ENCODE measurements around the gene DAND5. TPM values are rescaled to one million over a fixed set of nuclear protein-coding genes. Genes with fewer than 3 reads are reported as not detected.

Gene DAND5
- total and polyA plus RNA-seq, 2 of the 13 experiments (the other 11 are each of a cell fraction or from before 2014, with no cell fraction given) = 0.04 TPM; not detected in 1

DNA sequence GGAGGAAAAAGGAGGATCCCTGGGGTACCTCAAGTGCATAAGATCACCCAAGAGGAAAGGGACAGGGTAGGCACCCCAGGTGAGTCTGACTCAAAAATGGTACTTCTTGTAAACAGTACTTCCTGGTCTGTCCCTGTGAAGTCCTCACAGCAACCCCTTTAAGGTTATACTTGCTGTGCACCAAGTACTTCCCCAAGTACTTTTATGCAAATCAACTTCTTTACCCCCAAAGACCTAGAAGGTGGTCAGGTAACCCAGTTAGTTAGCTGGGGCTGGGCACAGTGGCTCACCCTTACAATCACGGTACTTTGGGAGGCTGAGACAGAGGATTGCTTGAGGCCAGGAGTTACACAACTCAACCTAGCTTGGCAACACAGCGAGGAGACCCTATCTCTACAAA lies 28.5 kb upstream of the DAND5 start:
- in situ Hi-C loops (cut with HindIII; ENCODE audit: extremely low pct_ligation_motif_present, low pct_unique_long_range_greater_than_20kb) (no loop called here), intact Hi-C loops (cut with micrococcal nuclease; ENCODE audit: unreplicated experiment) (no loop called here)
- ChIA-PET POLR2A (no interaction called here), CTCF (ENCODE audit: low intra/inter-chr PET ratio, low total read pairs) (no interaction called here)
- no peak for FAIRE-seq
- 0 out of 4 replicates have a peak, but pooled peaks of 1 of the 2 experiments have one; percentile 16 for TF ChIP-seq POLR2A (IDR thresholded peaks at IDR 0.05; ENCODE audit: insufficient read depth in 1 of 2, low read depth in 2 of 2, low read length in 2 of 2)
- TF ChIP-seq, protein P1, sequence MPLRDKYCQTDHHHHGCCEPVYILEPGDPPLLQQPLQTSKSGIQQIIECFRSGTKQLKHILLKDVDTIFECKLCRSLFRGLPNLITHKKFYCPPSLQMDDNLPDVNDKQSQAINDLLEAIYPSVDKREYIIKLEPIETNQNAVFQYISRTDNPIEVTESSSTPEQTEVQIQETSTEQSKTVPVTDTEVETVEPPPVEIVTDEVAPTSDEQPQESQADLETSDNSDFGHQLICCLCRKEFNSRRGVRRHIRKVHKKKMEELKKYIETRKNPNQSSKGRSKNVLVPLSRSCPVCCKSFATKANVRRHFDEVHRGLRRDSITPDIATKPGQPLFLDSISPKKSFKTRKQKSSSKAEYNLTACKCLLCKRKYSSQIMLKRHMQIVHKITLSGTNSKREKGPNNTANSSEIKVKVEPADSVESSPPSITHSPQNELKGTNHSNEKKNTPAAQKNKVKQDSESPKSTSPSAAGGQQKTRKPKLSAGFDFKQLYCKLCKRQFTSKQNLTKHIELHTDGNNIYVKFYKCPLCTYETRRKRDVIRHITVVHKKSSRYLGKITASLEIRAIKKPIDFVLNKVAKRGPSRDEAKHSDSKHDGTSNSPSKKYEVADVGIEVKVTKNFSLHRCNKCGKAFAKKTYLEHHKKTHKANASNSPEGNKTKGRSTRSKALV (CRISPR knock-in tag; IDR thresholded peaks at IDR 0.05) = no peak
- Histone ChIP-seq H3K27me3 (ENCODE audit: control insufficient read depth in 1 of 2, insufficient read depth in 2 of 2, low read length in 2 of 2) (peaks cover 0 to 5% of the 10 kb centered on the region in 2 experiments; a peak in 1 of 5 replicates), H3K9me3 (ENCODE audit: low read length) (no peaks in the 10 kb centered on the region), H2AFZ (ENCODE audit: low read length) (no peak overlapping the region), H3K9ac (ENCODE audit: insufficient read depth, low read depth, low read length) (peak overlapping the region; percentile 99; the same call in 1 of the 2 replicates), H3K79me2 (ENCODE audit: insufficient read depth, low read length) (peaks cover 31% of the 10 kb centered on the region), H3K36me3 (replicated peaks in 1 of 2; ENCODE audit: control insufficient read depth in 1 of 2, insufficient read depth in 2 of 2, low read length in 2 of 2) (peaks cover 13 to 43% of the 10 kb centered on the region in 2 experiments), H4K20me1 (ENCODE audit: insufficient read depth, low read length) (peaks cover 13% of the 10 kb centered on the region), H3K4me3 (replicated peaks in 1 of 3; ENCODE audit: insufficient read depth in 1 of 3, low read depth in 2 of 3, low read length in 3 of 3) (peak overlapping the region in 1 of 3 experiments; percentile 97; a peak in 1 of 6 replicates), H3K27ac (ENCODE audit: extremely low read length, insufficient read depth, low read length) (peak overlapping the region; percentile 79), H3K4me2 (ENCODE audit: low read depth, low read length) (peak overlapping the region; percentile 96), H3K4me1 (ENCODE audit: insufficient read depth, low read length) (peaks cover 49% of the 10 kb centered on the region)
- DNase-seq (ENCODE audit: low spot score) = no peak
- BruUV-seq (replicated peaks) = no TSS peak
- no peak for ATAC-seq
- WGBS (ENCODE audit: low lambda C conversion rate) = 89% methylated on average over 2 of the region's 2 CpGs

- peaks cover 21 to 53% of the 10 kb centered on the region in 2 experiments for H3K36me3 ChIP-seq (replicated peaks in 1 of 2; ENCODE audit: control insufficient read depth in 1 of 2, insufficient read depth in 2 of 2, low read length in 2 of 2)
- no peak overlapping the region for H3K9ac ChIP-seq (ENCODE audit: insufficient read depth, low read depth, low read length)
- TF ChIP-seq THYN1 (CRISPR knock-in tag; IDR thresholded peaks at IDR 0.05; ENCODE audit: borderline replicate concordance, low read depth) (no peak), POLR2AphosphoS5 (IDR thresholded peaks at IDR 0.05; ENCODE audit: low read depth, low read length) (peak; percentile 26; the same call in 1 of the 2 replicates), POLR2A (IDR thresholded peaks at IDR 0.05; ENCODE audit: insufficient read depth in 1 of 2, low read depth in 2 of 2, low read length in 2 of 2) (0 out of 4 replicates have a peak, but pooled peaks of 1 of the 2 experiments have one; percentile 33), RBFOX2 (IDR thresholded peaks at IDR 0.05; ENCODE audit: low read depth, low read length) (peak; percentile 51; the same call in 1 of the 2 replicates), ZNF234 (CRISPR knock-in tag; conservative IDR thresholded peaks at IDR 0.05) (no peak)
- ChIA-PET CTCF (ENCODE audit: low intra/inter-chr PET ratio, low total read pairs) (no interaction called here), POLR2A (no interaction called here)
- H3K27me3 ChIP-seq (ENCODE audit: control insufficient read depth in 1 of 2, insufficient read depth in 2 of 2, low read length in 2 of 2) = peaks cover 0 to 5% of the 10 kb centered on the region in 2 experiments; a peak in 1 of 5 replicates
- H3K4me3 ChIP-seq (replicated peaks in 1 of 3; ENCODE audit: insufficient read depth in 1 of 3, low read depth in 2 of 3, low read length in 3 of 3) = no peak overlapping the region
- intact Hi-C loops (cut with micrococcal nuclease; ENCODE audit: unreplicated experiment) (no loop called here), in situ Hi-C loops (cut with HindIII; ENCODE audit: extremely low pct_ligation_motif_present, low pct_unique_long_range_greater_than_20kb) (no loop called here)
- BruUV-seq (replicated peaks) = no TSS peak
- H3K79me2 ChIP-seq (ENCODE audit: insufficient read depth, low read length) = peaks cover 50% of the 10 kb centered on the region
- H3K4me1 ChIP-seq (ENCODE audit: insufficient read depth, low read length) = peaks cover 52% of the 10 kb centered on the region
- DNase-seq (ENCODE audit: low spot score) (no peak), ATAC-seq (no peak), FAIRE-seq (no peak)
- no peaks in the 10 kb centered on the region for H3K9me3 ChIP-seq (ENCODE audit: low read length)
- WGBS (ENCODE audit: low lambda C conversion rate) = 94% methylated on average over 18 of the region's 18 CpGs
- peaks cover 13% of the 10 kb centered on the region for H4K20me1 ChIP-seq (ENCODE audit: insufficient read depth, low read length)
- H2AFZ ChIP-seq (ENCODE audit: low read length) = no peak overlapping the region
- no peak overlapping the region for H3K4me2 ChIP-seq (ENCODE audit: low read depth, low read length)
- H3K27ac ChIP-seq (ENCODE audit: extremely low read length, insufficient read depth, low read length) = no peak overlapping the region
Observed at GRCh38 chr19:12943437-12944044, 25.8 kb upstream of the DAND5 start.

Data from HepG2 (cell line).